ENCODE data around the gene UBE3B.

The UBE3B gene

DNA sequence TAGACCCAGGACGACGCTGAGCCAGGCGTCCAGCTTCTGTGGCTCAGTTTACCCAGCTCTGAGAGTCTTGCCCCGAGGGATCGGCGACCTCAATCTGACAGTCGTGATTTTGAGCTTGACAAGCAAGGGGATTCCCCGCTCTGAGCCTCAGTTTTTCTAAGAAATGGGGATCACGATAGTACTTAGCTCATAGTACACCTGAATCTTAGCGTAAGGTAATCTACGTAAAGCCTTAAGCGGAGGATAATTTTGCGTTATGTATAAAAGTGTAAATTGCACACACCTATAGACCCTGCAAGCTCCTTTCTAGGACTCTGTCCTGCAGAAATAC lies 96.4 kb downstream of the UBE3B start:
- no peak overlapping the region for H3K23ac ChIP-seq (ENCODE audit: low read length)
- peak overlapping the region; percentile 87 for H3K18ac ChIP-seq (ENCODE audit: low read length)
- H3K27me3 ChIP-seq (ENCODE audit: insufficient read depth, low read length), result no peaks in the 10 kb centered on the region
- peak overlapping the region; percentile 83 for H2BK5ac ChIP-seq (ENCODE audit: low read depth, low read length, poor library complexity)
- H2BK120ac ChIP-seq (ENCODE audit: insufficient read depth, low read length, poor library complexity), result peak overlapping the region; percentile 88
- peak overlapping the region; percentile 57 for H4K8ac ChIP-seq (ENCODE audit: low read depth, low read length)
- WGBS (ENCODE audit: extremely low coverage, insufficient coverage, insufficient read length), result no CpG with 5 or more reads among the region's 13 CpGs
- H4K91ac ChIP-seq (ENCODE audit: low read depth, low read length), result peak overlapping the region; percentile 88
- peak overlapping the region; percentile 85 for H2AFZ ChIP-seq (ENCODE audit: insufficient read depth, low read length, poor library complexity)
- peaks cover 8% of the 10 kb centered on the region for H3K79me1 ChIP-seq (ENCODE audit: low read length)
- H3K4me3 ChIP-seq (ENCODE audit: low read depth, low read length), result peak overlapping the region; percentile 90
- peaks cover 5% of the 10 kb centered on the region for H3K79me2 ChIP-seq (ENCODE audit: control insufficient read depth, insufficient read depth, low read length, poor library complexity)
- peaks cover 5 to 12% of the 10 kb centered on the region in 2 experiments for H3K4me1 ChIP-seq (ENCODE audit: control insufficient read depth in 1 of 2, insufficient read depth in 2 of 2, low read length in 2 of 2)
- H3K9ac ChIP-seq (ENCODE audit: low read length), result peak overlapping the region; percentile 90
- peaks cover 23 to 30% of the 10 kb centered on the region in 2 experiments for H3K36me3 ChIP-seq (ENCODE audit: control insufficient read depth in 1 of 2, insufficient read depth in 2 of 2, low read length in 2 of 2)
- peak overlapping the region; percentile 78 for H4K12ac ChIP-seq (ENCODE audit: low read depth, low read length)
- H3K14ac ChIP-seq (ENCODE audit: low read length), result peak overlapping the region; percentile 92
- peak overlapping the region; percentile 49 for H3K4ac ChIP-seq (ENCODE audit: low read depth, low read length)
- DNase-seq, result peak in 1 of 2 donors; percentile 21
- peak overlapping the region; percentile 31 for H3K27ac ChIP-seq (ENCODE audit: low read depth, low read length)
- no peaks in the 10 kb centered on the region for H3K9me3 ChIP-seq (ENCODE audit: insufficient read depth, low read depth, low read length)
- H2AK5ac ChIP-seq (ENCODE audit: low read length), result peak overlapping the region; percentile 60
- no peak overlapping the region for H2BK12ac ChIP-seq (ENCODE audit: low read length)
- peak overlapping the region; percentile 77 for H3K4me2 ChIP-seq (ENCODE audit: low read length)

DNA sequence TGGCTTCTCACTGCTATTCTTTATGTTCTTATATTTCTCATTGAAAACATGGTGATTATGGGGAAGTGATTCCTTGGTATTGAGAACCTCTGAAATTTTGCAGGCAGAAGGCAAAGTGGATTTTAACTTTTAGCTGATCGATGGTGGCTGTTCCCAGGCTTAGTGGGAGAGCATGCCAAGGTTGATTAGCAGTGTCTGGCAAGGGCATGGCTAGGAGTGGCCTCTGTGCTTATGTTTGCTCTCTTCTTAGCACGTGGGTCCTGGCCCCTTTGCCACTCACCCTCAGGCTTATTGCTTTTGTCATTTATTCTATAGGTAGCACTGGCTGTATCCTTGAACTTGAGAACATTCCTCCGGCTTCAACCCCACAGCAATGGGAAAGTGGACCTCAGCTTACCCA lies 98.2 kb downstream of the UBE3B start:
- Histone ChIP-seq H3K27me3 (ENCODE audit: insufficient read depth, low read length) (no peaks in the 10 kb centered on the region), H4K91ac (ENCODE audit: low read depth, low read length) (no peak overlapping the region), H2AK5ac (ENCODE audit: low read length) (no peak overlapping the region), H4K8ac (ENCODE audit: low read depth, low read length) (no peak overlapping the region), H3K4me1 (ENCODE audit: control insufficient read depth in 1 of 2, insufficient read depth in 2 of 2, low read length in 2 of 2) (peaks cover 5 to 12% of the 10 kb centered on the region in 2 experiments), H2AFZ (ENCODE audit: insufficient read depth, low read length, poor library complexity) (no peak overlapping the region), H3K36me3 (ENCODE audit: control insufficient read depth in 1 of 2, insufficient read depth in 2 of 2, low read length in 2 of 2) (peaks cover 35 to 41% of the 10 kb centered on the region in 2 experiments), H2BK120ac (ENCODE audit: insufficient read depth, low read length, poor library complexity) (no peak overlapping the region), H2BK12ac (ENCODE audit: low read length) (no peak overlapping the region), H3K4ac (ENCODE audit: low read depth, low read length) (no peak overlapping the region), H3K4me2 (ENCODE audit: low read length) (no peak overlapping the region), H3K9me3 (ENCODE audit: insufficient read depth, low read depth, low read length) (no peaks in the 10 kb centered on the region), H3K79me1 (ENCODE audit: low read length) (peaks cover 8% of the 10 kb centered on the region), H2BK5ac (ENCODE audit: low read depth, low read length, poor library complexity) (no peak overlapping the region), H4K12ac (ENCODE audit: low read depth, low read length) (no peak overlapping the region), H3K18ac (ENCODE audit: low read length) (no peak overlapping the region), H3K14ac (ENCODE audit: low read length) (no peak overlapping the region), H3K27ac (ENCODE audit: low read depth, low read length) (no peak overlapping the region), H3K79me2 (ENCODE audit: control insufficient read depth, insufficient read depth, low read length, poor library complexity) (peaks cover 5% of the 10 kb centered on the region), H3K23ac (ENCODE audit: low read length) (no peak overlapping the region), H3K9ac (ENCODE audit: low read length) (no peak overlapping the region), H3K4me3 (ENCODE audit: low read depth, low read length) (no peak overlapping the region)
- no peak for DNase-seq
- WGBS (ENCODE audit: extremely low coverage, insufficient coverage, insufficient read length), result no CpG with 5 or more reads among the region's 3 CpGs

DNA sequence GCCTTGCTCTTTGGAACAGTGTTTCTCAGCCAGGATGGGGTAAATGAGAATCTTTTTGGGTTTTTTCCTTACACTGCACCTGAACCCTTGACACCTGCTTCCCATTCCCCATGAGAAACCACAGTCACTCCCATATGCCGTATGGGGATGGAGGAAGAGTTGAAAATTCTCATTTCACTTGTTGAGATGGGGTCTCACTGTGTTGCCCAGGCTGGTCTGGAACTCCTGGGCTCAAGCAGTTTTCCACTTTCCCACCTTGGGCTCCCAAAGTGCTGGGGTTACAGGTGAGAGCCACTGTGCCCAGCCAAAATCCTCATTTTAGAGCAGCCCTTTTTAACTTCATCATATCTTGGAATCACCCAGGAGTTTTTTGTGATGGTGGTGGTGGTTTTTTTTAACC lies 99.9 kb downstream of the UBE3B start:
- Histone ChIP-seq H2BK12ac (ENCODE audit: low read length) (no peak overlapping the region), H3K18ac (ENCODE audit: low read length) (no peak overlapping the region), H4K91ac (ENCODE audit: low read depth, low read length) (no peak overlapping the region), H3K79me1 (ENCODE audit: low read length) (peaks cover 8% of the 10 kb centered on the region), H3K14ac (ENCODE audit: low read length) (no peak overlapping the region), H3K36me3 (ENCODE audit: control insufficient read depth in 1 of 2, insufficient read depth in 2 of 2, low read length in 2 of 2) (peaks cover 44 to 53% of the 10 kb centered on the region in 2 experiments), H4K8ac (ENCODE audit: low read depth, low read length) (no peak overlapping the region), H3K79me2 (ENCODE audit: control insufficient read depth, insufficient read depth, low read length, poor library complexity) (peaks cover 5% of the 10 kb centered on the region), H2AK5ac (ENCODE audit: low read length) (no peak overlapping the region), H3K27ac (ENCODE audit: low read depth, low read length) (no peak overlapping the region), H2BK120ac (ENCODE audit: insufficient read depth, low read length, poor library complexity) (no peak overlapping the region), H3K4me3 (ENCODE audit: low read depth, low read length) (no peak overlapping the region), H2AFZ (ENCODE audit: insufficient read depth, low read length, poor library complexity) (no peak overlapping the region), H3K4me1 (ENCODE audit: control insufficient read depth in 1 of 2, insufficient read depth in 2 of 2, low read length in 2 of 2) (peaks cover 8 to 16% of the 10 kb centered on the region in 2 experiments), H3K4ac (ENCODE audit: low read depth, low read length) (no peak overlapping the region), H3K4me2 (ENCODE audit: low read length) (no peak overlapping the region), H3K27me3 (ENCODE audit: insufficient read depth, low read length) (no peaks in the 10 kb centered on the region), H2BK5ac (ENCODE audit: low read depth, low read length, poor library complexity) (no peak overlapping the region), H4K12ac (ENCODE audit: low read depth, low read length) (no peak overlapping the region), H3K9me3 (ENCODE audit: insufficient read depth, low read depth, low read length) (no peaks in the 10 kb centered on the region), H3K9ac (ENCODE audit: low read length) (no peak overlapping the region), H3K23ac (ENCODE audit: low read length) (no peak overlapping the region)
- no peak for DNase-seq
- WGBS (ENCODE audit: extremely low coverage, insufficient coverage, insufficient read length), result no CpG with 5 or more reads among the region's 1 CpG

DNA sequence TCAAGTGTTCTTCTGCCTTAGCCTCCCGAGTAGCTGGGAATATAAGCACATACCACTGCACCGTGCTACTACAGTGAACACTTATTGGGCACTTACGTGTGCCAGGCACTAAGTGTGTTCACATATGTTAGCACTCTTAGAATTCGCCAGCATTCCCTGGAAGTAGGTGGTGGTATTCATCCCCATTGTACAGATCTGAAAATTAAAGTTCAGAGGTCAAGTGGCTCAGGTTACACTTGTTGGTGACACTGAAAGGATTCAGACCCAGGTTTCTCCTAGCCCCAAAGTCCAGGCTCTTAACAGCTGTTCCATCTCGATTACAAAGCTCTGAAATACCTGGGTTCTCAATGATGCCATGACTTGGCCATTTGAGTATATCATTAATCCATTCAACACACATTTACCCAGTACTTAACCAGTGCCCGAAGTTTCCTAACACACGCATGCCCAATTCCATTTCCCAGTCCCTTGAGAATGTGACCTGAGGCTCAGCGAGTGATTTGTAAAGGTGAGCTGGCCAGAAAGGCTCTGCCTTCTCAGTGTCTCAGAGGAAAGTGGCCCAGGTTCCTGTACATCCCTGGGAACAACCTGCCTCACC lies 101.0 kb downstream of the UBE3B start:
- Histone ChIP-seq H3K4ac (ENCODE audit: low read depth, low read length) (no peak overlapping the region), H4K8ac (ENCODE audit: low read depth, low read length) (no peak overlapping the region), H2BK120ac (ENCODE audit: insufficient read depth, low read length, poor library complexity) (no peak overlapping the region), H3K79me2 (ENCODE audit: control insufficient read depth, insufficient read depth, low read length, poor library complexity) (peaks cover 2% of the 10 kb centered on the region), H3K36me3 (ENCODE audit: control insufficient read depth in 1 of 2, insufficient read depth in 2 of 2, low read length in 2 of 2) (peaks cover 47 to 57% of the 10 kb centered on the region in 2 experiments), H2AFZ (ENCODE audit: insufficient read depth, low read length, poor library complexity) (no peak overlapping the region), H3K79me1 (ENCODE audit: low read length) (peaks cover 3% of the 10 kb centered on the region), H3K4me2 (ENCODE audit: low read length) (no peak overlapping the region), H2BK12ac (ENCODE audit: low read length) (no peak overlapping the region), H3K9me3 (ENCODE audit: insufficient read depth, low read depth, low read length) (no peaks in the 10 kb centered on the region), H2AK5ac (ENCODE audit: low read length) (no peak overlapping the region), H3K14ac (ENCODE audit: low read length) (no peak overlapping the region), H3K18ac (ENCODE audit: low read length) (no peak overlapping the region), H3K9ac (ENCODE audit: low read length) (no peak overlapping the region), H3K23ac (ENCODE audit: low read length) (no peak overlapping the region), H3K4me3 (ENCODE audit: low read depth, low read length) (no peak overlapping the region), H3K4me1 (ENCODE audit: control insufficient read depth in 1 of 2, insufficient read depth in 2 of 2, low read length in 2 of 2) (peaks cover 8 to 10% of the 10 kb centered on the region in 2 experiments), H4K91ac (ENCODE audit: low read depth, low read length) (no peak overlapping the region), H3K27me3 (ENCODE audit: insufficient read depth, low read length) (no peaks in the 10 kb centered on the region), H3K27ac (ENCODE audit: low read depth, low read length) (no peak overlapping the region), H4K12ac (ENCODE audit: low read depth, low read length) (no peak overlapping the region), H2BK5ac (ENCODE audit: low read depth, low read length, poor library complexity) (no peak overlapping the region)
- DNase-seq, result no peak
- WGBS (ENCODE audit: extremely low coverage, insufficient coverage, insufficient read length), result no CpG with 5 or more reads among the region's 8 CpGs

Data from trophoblast cell (in vitro differentiated cells and primary cell).